Trophoblast cell (in vitro differentiated cells and primary cell): ENCODE results near the gene AIFM2.
"Not testable (repeated sequence)": the region's sequence is repeated elsewhere in the genome, so short reads cannot be mapped to it uniquely, and the experiment has no call there.

ENCODE experiments used
- DNase-seq, 2 donors: peaks; one replicate each; pipeline ENCODE4 v3.0.0-alpha.2; 2016
- H2AFZ ChIP-seq: 2 replicates; pipeline ENCODE4 v1.6.1; 2013; ENCODE audit warnings: low read length, moderate library complexity, mild to moderate bottlenecking; ENCODE audit not compliant: insufficient read depth, poor library complexity
- H2AK5ac ChIP-seq: 2 replicates; pipeline ENCODE4 v1.6.1; 2013; ENCODE audit warnings: mild to moderate bottlenecking, low read length
- H2BK120ac ChIP-seq: 2 replicates; pipeline ENCODE4 v1.6.1; 2013; ENCODE audit warnings: low read length, mild to moderate bottlenecking, moderate library complexity; ENCODE audit not compliant: insufficient read depth, poor library complexity
- H2BK12ac ChIP-seq: 2 replicates; pipeline ENCODE4 v1.6.1; 2013; ENCODE audit warnings: mild to moderate bottlenecking, low read length, moderate library complexity
- H2BK5ac ChIP-seq: 2 replicates; pipeline ENCODE4 v1.6.1; 2013; ENCODE audit warnings: low read length, low read depth, moderate library complexity, mild to moderate bottlenecking; ENCODE audit not compliant: poor library complexity
- H3K14ac ChIP-seq: 2 replicates; pipeline ENCODE4 v1.6.1; 2013; ENCODE audit warnings: mild to moderate bottlenecking, low read length
- H3K18ac ChIP-seq: 2 replicates; pipeline ENCODE4 v1.6.1; 2013; ENCODE audit warnings: mild to moderate bottlenecking, low read length
- H3K23ac ChIP-seq: 2 replicates; pipeline ENCODE4 v1.6.1; 2013; ENCODE audit warnings: low read length
- H3K27ac ChIP-seq: 2 replicates; pipeline ENCODE4 v1.5.1; 2013; ENCODE audit warnings: low read depth, mild to moderate bottlenecking, inconsistent platforms, low read length, moderate library complexity
- H3K27me3 ChIP-seq: 2 replicates; pipeline ENCODE4 v1.6.1; 2013; ENCODE audit warnings: inconsistent platforms, mild to moderate bottlenecking, low read length, moderate library complexity; ENCODE audit not compliant: insufficient read depth
- H3K36me3 ChIP-seq, 2 experiments: 1 replicate in 1 of 2; 2 replicates in 1 of 2; pipeline ENCODE4 v1.6.1; 2013; ENCODE audit warnings: low read length in 2 of 2, mild to moderate bottlenecking in 2 of 2, moderate library complexity in 1 of 2; ENCODE audit not compliant: insufficient read depth in 2 of 2, control insufficient read depth in 1 of 2
- H3K4ac ChIP-seq: 2 replicates; pipeline ENCODE4 v1.6.1; 2013; ENCODE audit warnings: low read depth, mild to moderate bottlenecking, low read length, moderate library complexity
- H3K4me1 ChIP-seq, 2 experiments: 1 replicate in 1 of 2; 2 replicates in 1 of 2; pipeline ENCODE4 v1.6.1; 2013; ENCODE audit warnings: low read length in 2 of 2, mild to moderate bottlenecking in 2 of 2, moderate library complexity in 1 of 2; ENCODE audit not compliant: insufficient read depth in 2 of 2, control insufficient read depth in 1 of 2
- H3K4me2 ChIP-seq: 2 replicates; pipeline ENCODE4 v1.6.1; 2013; ENCODE audit warnings: inconsistent platforms, mild to moderate bottlenecking, low read length, moderate library complexity
- H3K4me3 ChIP-seq: 2 replicates; pipeline ENCODE4 v1.5.1; 2013; ENCODE audit warnings: mild to moderate bottlenecking, low read depth, low read length, inconsistent platforms
- H3K79me1 ChIP-seq: one replicate; pipeline ENCODE4 v1.6.1; 2013; ENCODE audit warnings: low read length
- H3K79me2 ChIP-seq: 2 replicates; pipeline ENCODE4 v1.6.1; 2013; ENCODE audit warnings: low read length, mild to moderate bottlenecking; ENCODE audit not compliant: control insufficient read depth, insufficient read depth, poor library complexity
- H3K9ac ChIP-seq: 2 replicates; pipeline ENCODE4 v1.6.1; 2013; ENCODE audit warnings: mild to moderate bottlenecking, low read length
- H3K9me3 ChIP-seq: 2 replicates; pipeline ENCODE4 v1.6.1; 2013; ENCODE audit warnings: low read depth, mild to moderate bottlenecking, control low read depth, inconsistent platforms, low read length; ENCODE audit not compliant: insufficient read depth
- H4K12ac ChIP-seq: 2 replicates; pipeline ENCODE4 v1.6.1; 2013; ENCODE audit warnings: low read depth, mild to moderate bottlenecking, low read length, moderate library complexity
- H4K8ac ChIP-seq: 2 replicates; pipeline ENCODE4 v1.6.1; 2013; ENCODE audit warnings: low read depth, mild to moderate bottlenecking, low read length, moderate library complexity
- H4K91ac ChIP-seq: one replicate; pipeline ENCODE4 v1.6.1; 2013; ENCODE audit warnings: low read depth, mild to moderate bottlenecking, low read length, moderate library complexity
- WGBS: extraction: QIAGEN DNeasy Blood & Tissue Kit; methylation state at CpG from one replicate; pipeline ENCODE4 v1.1.7; 2013; ENCODE audit warnings: missing lambda C conversion rate; ENCODE audit not compliant: insufficient read length, insufficient coverage; ENCODE audit errors: extremely low coverage; 5-methylcytosine and 5-hydroxymethylcytosine counted together

AIFM2 gene

GRCh38 chr10:70080789-70081188 lies 51.8 kb downstream of the AIFM2 start:
- not testable (repeated sequence) for H2BK5ac ChIP-seq, H3K4me2 ChIP-seq, H4K8ac ChIP-seq, H2BK120ac ChIP-seq, H4K12ac ChIP-seq, H2AK5ac ChIP-seq, H3K4ac ChIP-seq, H3K4me3 ChIP-seq, H3K4me1 ChIP-seq, DNase-seq, H3K27me3 ChIP-seq, H3K14ac ChIP-seq, H3K18ac ChIP-seq, H3K79me2 ChIP-seq, H3K27ac ChIP-seq, H2BK12ac ChIP-seq, H3K79me1 ChIP-seq, H3K23ac ChIP-seq, H4K91ac ChIP-seq, H2AFZ ChIP-seq, H3K36me3 ChIP-seq, H3K9me3 ChIP-seq, H3K9ac ChIP-seq
- no CpG with 5 or more reads among the region's 2 CpGs for WGBS

GRCh38 chr10:70078937-70079336 lies 53.7 kb downstream of the AIFM2 start:
- H3K9ac ChIP-seq = no peak overlapping the region
- no peak overlapping the region for H3K4me2 ChIP-seq
- H3K36me3 ChIP-seq = peaks cover 0 to 9% of the 10 kb centered on the region in 2 experiments
- no peak overlapping the region for H3K18ac ChIP-seq
- H4K12ac ChIP-seq = no peak overlapping the region
- H2BK5ac ChIP-seq = no peak overlapping the region
- H3K14ac ChIP-seq = no peak overlapping the region
- no peak overlapping the region for H2AK5ac ChIP-seq
- H2AFZ ChIP-seq = no peak overlapping the region
- H3K27me3 ChIP-seq = no peaks in the 10 kb centered on the region
- H3K4ac ChIP-seq = no peak overlapping the region
- WGBS = no CpG with 5 or more reads among the region's 7 CpGs
- H3K79me2 ChIP-seq = no peaks in the 10 kb centered on the region
- no peak overlapping the region for H4K91ac ChIP-seq
- H2BK120ac ChIP-seq = no peak overlapping the region
- no peak overlapping the region for H3K23ac ChIP-seq
- no peaks in the 10 kb centered on the region for H3K4me1 ChIP-seq
- no peak for DNase-seq
- no peaks in the 10 kb centered on the region for H3K9me3 ChIP-seq
- no peak overlapping the region for H3K27ac ChIP-seq
- H4K8ac ChIP-seq = no peak overlapping the region
- no peak overlapping the region for H3K4me3 ChIP-seq
- H3K79me1 ChIP-seq = no peaks in the 10 kb centered on the region
- H2BK12ac ChIP-seq = no peak overlapping the region

- Histone ChIP-seq H3K36me3 (peaks cover 0 to 9% of the 10 kb centered on the region in 2 experiments), H3K27ac (no peak overlapping the region), H2BK120ac (no peak overlapping the region), H4K12ac (no peak overlapping the region), H3K9me3 (no peaks in the 10 kb centered on the region), H4K8ac (no peak overlapping the region), H3K9ac (no peak overlapping the region), H4K91ac (no peak overlapping the region), H3K27me3 (no peaks in the 10 kb centered on the region), H3K14ac (no peak overlapping the region), H3K79me2 (no peaks in the 10 kb centered on the region), H3K18ac (no peak overlapping the region), H3K4me2 (no peak overlapping the region), H3K4me3 (no peak overlapping the region), H3K4me1 (no peaks in the 10 kb centered on the region), H2BK5ac (no peak overlapping the region), H2BK12ac (no peak overlapping the region), H3K4ac (no peak overlapping the region), H2AK5ac (no peak overlapping the region), H2AFZ (no peak overlapping the region), H3K23ac (no peak overlapping the region), H3K79me1 (no peaks in the 10 kb centered on the region)
- no CpG with 5 or more reads among the region's 5 CpGs for WGBS
- no peak for DNase-seq
Measured at GRCh38 chr10:70078329-70078728, 54.3 kb downstream of the AIFM2 start.

- Histone ChIP-seq H3K4me2 (no peak overlapping the region), H3K18ac (no peak overlapping the region), H3K4me3 (no peak overlapping the region), H3K79me2 (no peaks in the 10 kb centered on the region), H4K8ac (no peak overlapping the region), H4K91ac (no peak overlapping the region), H3K23ac (no peak overlapping the region), H2BK120ac (no peak overlapping the region), H2AK5ac (no peak overlapping the region), H3K27me3 (no peaks in the 10 kb centered on the region), H4K12ac (no peak overlapping the region), H3K14ac (no peak overlapping the region), H3K79me1 (no peaks in the 10 kb centered on the region), H2BK5ac (no peak overlapping the region), H3K36me3 (peaks cover 0 to 9% of the 10 kb centered on the region in 2 experiments), H3K9me3 (peaks cover 2% of the 10 kb centered on the region), H3K9ac (no peak overlapping the region), H2AFZ (no peak overlapping the region), H3K27ac (no peak overlapping the region), H3K4me1 (no peaks in the 10 kb centered on the region), H2BK12ac (no peak overlapping the region), H3K4ac (no peak overlapping the region)
- DNase-seq = no peak
- WGBS = no CpG with 5 or more reads among the region's 2 CpGs
Measured at GRCh38 chr10:70074971-70075370, 57.7 kb downstream of the AIFM2 start.
